K562 (cell line): Measurements from ENCODE around the gene CYP2A6. TPM values are rescaled to one million over a fixed set of nuclear protein-coding genes. Genes with fewer than 3 reads are reported as not detected.
"Not testable (repeated sequence)": the region's sequence is repeated elsewhere in the genome, so short reads cannot be mapped to it uniquely, and the experiment has no call there.

Experiments used
- ATAC-seq: fragments of 200-7000 bp; cut with Tn5 transposase; 3 replicates; pipeline ENCODE4 v1.9.1; 2020; ENCODE audit warnings: moderate library complexity
- Bru-seq: library from RNA; stranded (reverse); fragments of 400-500 nt; gene quantifications from one replicate; lab custom pipeline; 2021; lab: Mats Ljungman, UMichigan
- BruChase-seq, 2 experiments: library from RNA; stranded (reverse); fragments of 400-500 nt; gene quantifications; one replicate each; lab custom pipeline; 2021; lab: Mats Ljungman, UMichigan
- BruUV-seq: library from RNA; stranded (reverse); fragments of 400-500 nt; replicated peaks from 2 replicates; lab custom pipeline; 2021; lab: Mats Ljungman, UMichigan
- CTCF ChIA-PET: fragments of 300-600 bp; formaldehyde crosslinking; extraction: SDS; loops from one replicate; lab custom pipeline; 2021; ENCODE audit warnings: low intra/inter-chr PET ratio; lab: Yijun Ruan, JAX
- POLR2A ChIA-PET: fragments of 300-600, 350-650 bp; sonication (Branson Sonifier 250); formaldehyde crosslinking; extraction: SDS; loops from one replicate; lab custom pipeline; 2021; ENCODE audit warnings: antibody characterized with exemption, inconsistent platforms; lab: Yijun Ruan, JAX
- DNase-seq, 4 experiments: peaks; one replicate each; pipeline versions ENCODE4 v3.0.0 to v3.0.0-alpha.2; 2011 to 2018; ENCODE audit warnings: low spot score in 3 of 4, mixed read lengths in 3 of 4; ENCODE audit errors: extremely low read depth in 1 of 4
- FAIRE-seq: peaks from 2 replicates; lab custom pipeline; 2011; peaks lifted over from hg19 to GRCh38; lab: Jason Lieb, UNC
- H2AFZ ChIP-seq: 2 replicates; pipeline ENCODE4 v1.6.0; 2011; ENCODE audit warnings: low read depth, low read length, control low read depth, inconsistent platforms
- H3K27ac ChIP-seq: fragments of 200-600 bp; 3 replicates; pipeline ENCODE4 v1.8.0; 2011; ENCODE audit warnings: low read depth, mild to moderate bottlenecking, control low read depth, inconsistent platforms, low read length, moderate library complexity, mixed read lengths; ENCODE audit errors: extremely low read depth
- H3K27me3 ChIP-seq, 2 experiments: fragments of 300-600 bp in 1 of 2; 2 replicates in 1 of 2; 3 replicates in 1 of 2; pipeline versions ENCODE4 v1.6.0 to v1.8.0; 2011; ENCODE audit warnings: inconsistent platforms in 2 of 2, low read length in 2 of 2, mild to moderate bottlenecking in 1 of 2, mixed read lengths in 1 of 2, moderate library complexity in 1 of 2; ENCODE audit not compliant: control insufficient read depth in 2 of 2, insufficient read depth in 2 of 2
- H3K36me3 ChIP-seq: fragments of 300-600 bp; 3 replicates; pipeline ENCODE4 v1.8.0; 2011; ENCODE audit warnings: mild to moderate bottlenecking, low read length, inconsistent platforms; ENCODE audit not compliant: control insufficient read depth, insufficient read depth
- H3K4me1 ChIP-seq, 2 experiments: fragments of 200-600 bp in 1 of 2; replicated peaks in 1 of 2; 2 replicates in 1 of 2; 3 replicates in 1 of 2; pipeline versions ENCODE4 v1.5.1 to v1.8.0; 2011; ENCODE audit warnings: inconsistent platforms in 2 of 2, low read length in 2 of 2, mild to moderate bottlenecking in 1 of 2, mixed read lengths in 1 of 2, moderate library complexity in 1 of 2; ENCODE audit not compliant: control insufficient read depth in 2 of 2, insufficient read depth in 2 of 2
- H3K4me2 ChIP-seq: 2 replicates; pipeline ENCODE4 v1.6.1; 2011; ENCODE audit warnings: low read length, control low read depth, inconsistent platforms, mixed read lengths; ENCODE audit not compliant: insufficient read depth
- H3K4me3 ChIP-seq: fragments of 200-600 bp; sonication (generic), shearing (Covaris generic); 2 replicates; pipeline ENCODE4 v1.5.1; 2016; ENCODE audit warnings: control low read depth, inconsistent platforms
- H3K79me2 ChIP-seq: fragments of 200-600 bp; 3 replicates; pipeline ENCODE4 v1.8.0; 2011; ENCODE audit warnings: low read length, inconsistent platforms; ENCODE audit not compliant: control insufficient read depth, insufficient read depth
- H3K9ac ChIP-seq, 2 experiments: 2 replicates each; pipeline versions ENCODE4 v1.6.0 to v1.6.1; 2011; ENCODE audit warnings: low read depth in 2 of 2, low read length in 2 of 2, control low read depth in 1 of 2, inconsistent platforms in 1 of 2, mild to moderate bottlenecking in 1 of 2, mixed read lengths in 1 of 2; ENCODE audit not compliant: insufficient read depth in 1 of 2
- H3K9me1 ChIP-seq: one replicate; pipeline ENCODE4 v1.6.0; 2011; ENCODE audit warnings: inconsistent platforms, mild to moderate bottlenecking, low read length, moderate library complexity; ENCODE audit not compliant: control insufficient read depth, insufficient read depth
- H3K9me3 ChIP-seq: replicated peaks from 2 replicates; pipeline ENCODE4 v1.5.1; 2011; ENCODE audit warnings: low read depth, low read length, inconsistent platforms; ENCODE audit not compliant: control insufficient read depth, insufficient read depth
- H4K20me1 ChIP-seq: replicated peaks from 2 replicates; pipeline ENCODE4 v1.6.1; 2011; ENCODE audit warnings: low read length, inconsistent platforms, mixed read lengths; ENCODE audit not compliant: control insufficient read depth, insufficient read depth
- WGBS: fragments of 100-300 bp; shearing (Covaris generic); methylation state at CpG from one replicate; pipeline ENCODE4 v1.1.6; 2016; ENCODE audit warnings: low coverage, mixed read lengths; ENCODE audit not compliant: insufficient coverage; ENCODE audit errors: missing lambda C conversion rate; 5-methylcytosine and 5-hydroxymethylcytosine counted together
- in situ Hi-C: fragments of 300-500 bp; cut with MboI; formaldehyde crosslinking; loops from 4 replicates; pipeline ENCODE4 v1.15.0; 2018; ENCODE audit warnings: inconsistent platforms, mixed read lengths
- intact Hi-C: fragments of 100-400 bp; cut with micrococcal nuclease; formaldehyde crosslinking; loops from 2 replicates; pipeline ENCODE4 v1.14.2; 2022
- long read RNA-seq, 3 experiments: library from polyadenylated mRNA in 2 of 3; library from RNA in 1 of 3; unstranded in 2 of 3; stranded (forward) in 1 of 3; transcript quantifications; one replicate each; pipeline ENCODE4 v2.0.0, GENCODE V29; 2019 to 2022
- polyA minus RNA-seq, 3 experiments: library from RNA; depleted of rRNA, polyadenylated mRNA; stranded (reverse); fragments of >200 nt; gene quantifications; 2 replicates each; pipeline ENCODE4 v1.2.3, GENCODE V29; 2011
- polyA plus RNA-seq, 8 experiments: library from polyadenylated mRNA; depleted of rRNA in 4 of 8; stranded (reverse) in 5 of 8; unstranded in 3 of 8; fragments of >200 nt; fragmentation: Nextera tagmentation in 2 of 8; fragmentation: Illumina TruSeq in 1 of 8; extraction: Ambion mirVana in 2 of 8; extraction: Trizol in 1 of 8; gene quantifications; 2 replicates each; pipeline versions ENCODE4 v1.2.1 to v1.2.3, GENCODE V29; 2011 to 2014; ENCODE audit warnings: inconsistent platforms in 1 of 8, missing spikeins in 1 of 8
- total RNA-seq, 7 experiments: library from RNA; depleted of rRNA in 6 of 7; stranded (reverse); fragments of >200 nt in 6 of 7; fragmentation: Illumina TruSeq in 2 of 7; extraction: Trizol in 2 of 7; gene quantifications; 2 replicates each; pipeline versions ENCODE4 v1.2.1 to v1.2.3, GENCODE V29; 2011 to 2021; ENCODE audit warnings: low replicate concordance in 1 of 7

CYP2A6 gene, protein sequence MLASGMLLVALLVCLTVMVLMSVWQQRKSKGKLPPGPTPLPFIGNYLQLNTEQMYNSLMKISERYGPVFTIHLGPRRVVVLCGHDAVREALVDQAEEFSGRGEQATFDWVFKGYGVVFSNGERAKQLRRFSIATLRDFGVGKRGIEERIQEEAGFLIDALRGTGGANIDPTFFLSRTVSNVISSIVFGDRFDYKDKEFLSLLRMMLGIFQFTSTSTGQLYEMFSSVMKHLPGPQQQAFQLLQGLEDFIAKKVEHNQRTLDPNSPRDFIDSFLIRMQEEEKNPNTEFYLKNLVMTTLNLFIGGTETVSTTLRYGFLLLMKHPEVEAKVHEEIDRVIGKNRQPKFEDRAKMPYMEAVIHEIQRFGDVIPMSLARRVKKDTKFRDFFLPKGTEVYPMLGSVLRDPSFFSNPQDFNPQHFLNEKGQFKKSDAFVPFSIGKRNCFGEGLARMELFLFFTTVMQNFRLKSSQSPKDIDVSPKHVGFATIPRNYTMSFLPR
- not detected in 2 replicates for total RNA-seq (2011; cell fraction: chromatin; rRNA removed; ENCODE audit: low replicate concordance)
- not detected in 2 replicates for total RNA-seq (2011; cell fraction: nucleolus; rRNA removed)
- total RNA-seq (2011; cell fraction: nucleoplasm; rRNA removed) = not detected in 2 replicates
- not detected in 2 replicates for total RNA-seq (2014; rRNA removed)
- total RNA-seq (2014; rRNA removed; fragmentation: Illumina TruSeq; extraction: Trizol) = not detected in 2 replicates
- not detected in 2 replicates for total RNA-seq (2015; rRNA removed; fragmentation: Illumina TruSeq; extraction: Trizol)
- total RNA-seq (2021) = 0.31 and 0.65 TPM in 2 replicates
- polyA plus RNA-seq (2011; rRNA removed) = not detected in 2 replicates
- not detected in 2 replicates for polyA plus RNA-seq (2011; cell fraction: cytosol; rRNA removed)
- polyA plus RNA-seq (2011; cell fraction: nucleus; rRNA removed) = not detected in 2 replicates
- not detected in 2 replicates for polyA plus RNA-seq (2012)
- not detected in 2 replicates for polyA plus RNA-seq (2014; fragmentation: Illumina TruSeq; extraction: Trizol)
- not detected for polyA plus RNA-seq (2014; fragmentation: Nextera tagmentation; extraction: Ambion mirVana)
- not detected in 2 replicates for polyA plus RNA-seq (2014; rRNA removed)
- not detected in 2 replicates for polyA minus RNA-seq (2011; rRNA and poly(A)+ RNA removed)
- not detected in 2 replicates for polyA minus RNA-seq (2011; cell fraction: cytosol; rRNA and poly(A)+ RNA removed)
- polyA minus RNA-seq (2011; cell fraction: nucleus; rRNA and poly(A)+ RNA removed) = not detected in 2 replicates
- percentile 11 among the genes with signal in this experiment for Bru-seq, nascent RNA
- BruChase-seq, experiment 1, labeled RNA remaining after a 2-hour chase = not detected
- percentile 19 among the genes with signal in this experiment for BruChase-seq, experiment 2, labeled RNA remaining after a 6-hour chase
- long read RNA-seq, experiment 1, partial matches to known transcripts = 1 of 1 reads
- long read RNA-seq, experiment 1, other reads (novel, unspliced or antisense) = 0 of 1 reads
- long read RNA-seq, experiment 2 = 0 reads
- long read RNA-seq, experiment 3 = 0 reads

DNA sequence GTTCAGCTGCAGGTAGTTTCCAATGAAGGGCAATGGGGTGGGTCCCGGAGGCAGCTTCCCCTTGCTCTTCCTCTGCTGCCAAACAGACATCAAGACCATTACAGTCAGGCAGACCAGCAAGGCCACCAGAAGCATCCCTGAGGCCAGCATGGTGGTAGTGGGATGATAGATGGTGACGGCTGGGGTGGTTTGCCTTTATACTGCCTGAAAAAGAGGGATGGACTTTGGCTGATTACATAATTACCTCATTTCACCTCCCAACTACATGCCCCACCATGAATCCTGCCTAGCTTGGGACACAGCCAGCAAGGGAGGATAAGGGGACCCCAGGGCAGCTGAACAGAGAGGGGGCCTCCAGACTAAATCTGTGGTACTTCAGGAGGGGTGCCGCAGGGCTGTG, at the start of gene CYP2A6:
CYP2A6 (minus strand) TSS at position 171 of the 400 bp plus-strand sequence; CDS start at position 150, 21 bp downstream.
- ATAC-seq, DNase-seq, H3K4me3 ChIP-seq, H3K27me3 ChIP-seq, H3K4me1 ChIP-seq, POLR2A ChIA-PET, H3K27ac ChIP-seq, H4K20me1 ChIP-seq, H3K36me3 ChIP-seq, H3K79me2 ChIP-seq, CTCF ChIA-PET, H3K9me3 ChIP-seq, H3K4me2 ChIP-seq, intact Hi-C loops, in situ Hi-C loops, H2AFZ ChIP-seq, H3K9me1 ChIP-seq, BruUV-seq, FAIRE-seq, H3K9ac ChIP-seq: not testable (repeated sequence)
- WGBS = 29% methylated on average over 3 of the region's 3 CpGs
